ENCODE measurements around the gene COPS3.

COPS3 gene
- total RNA-seq = 62.6 to 68.4 reads per million in 2 donors

DNA sequence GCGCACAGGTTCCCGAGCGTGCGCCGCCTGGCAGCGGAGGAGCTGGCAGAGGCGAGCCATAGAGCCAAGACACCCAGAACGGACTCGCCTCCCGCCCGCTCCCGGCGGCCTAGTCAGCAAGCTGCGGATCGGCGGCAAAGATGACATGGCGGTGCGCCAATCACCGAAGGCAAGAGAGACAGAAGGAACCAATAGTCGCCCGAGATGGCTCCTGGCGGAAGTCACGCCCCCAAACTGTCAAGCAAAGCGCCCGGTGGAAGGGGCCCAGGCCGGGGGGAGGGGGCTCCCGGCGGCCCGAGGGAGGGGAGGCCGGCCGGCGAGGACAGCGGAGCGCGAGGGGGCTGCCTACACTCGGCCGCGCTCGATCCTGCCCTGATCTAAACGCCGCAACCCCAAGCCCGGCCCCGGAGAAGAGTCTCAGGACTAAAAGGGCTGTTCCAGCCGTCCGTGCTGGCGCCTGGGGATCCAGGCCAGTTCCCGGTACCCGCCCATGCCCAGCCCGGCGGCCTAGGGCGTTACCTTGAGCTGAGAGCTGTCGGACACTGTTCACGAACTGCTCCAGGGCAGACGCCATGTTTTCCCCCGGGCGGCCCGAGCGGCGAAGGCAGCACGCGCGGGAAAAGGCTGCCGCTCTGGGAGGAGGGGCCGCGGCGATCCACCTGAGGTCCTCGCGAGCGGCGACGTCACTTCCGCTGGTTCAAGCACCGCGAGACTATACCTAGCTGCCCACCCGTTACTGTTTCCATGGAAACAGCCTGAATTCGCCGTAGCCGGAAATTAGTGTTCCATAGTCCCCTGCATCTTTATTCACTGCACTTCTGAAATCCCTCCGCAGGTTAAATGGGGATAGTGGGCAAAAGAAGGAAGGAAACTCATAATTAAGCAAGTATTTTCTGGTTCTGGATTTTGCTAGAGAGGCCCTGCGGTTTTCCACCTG lies at the start of gene COPS3:
TSS of gene COPS3 (minus strand) at position 634 of the 937 bp plus-strand sequence. CDS start at position 574, 60 bp downstream.
- DNase-seq = peak; percentile 92

DNA sequence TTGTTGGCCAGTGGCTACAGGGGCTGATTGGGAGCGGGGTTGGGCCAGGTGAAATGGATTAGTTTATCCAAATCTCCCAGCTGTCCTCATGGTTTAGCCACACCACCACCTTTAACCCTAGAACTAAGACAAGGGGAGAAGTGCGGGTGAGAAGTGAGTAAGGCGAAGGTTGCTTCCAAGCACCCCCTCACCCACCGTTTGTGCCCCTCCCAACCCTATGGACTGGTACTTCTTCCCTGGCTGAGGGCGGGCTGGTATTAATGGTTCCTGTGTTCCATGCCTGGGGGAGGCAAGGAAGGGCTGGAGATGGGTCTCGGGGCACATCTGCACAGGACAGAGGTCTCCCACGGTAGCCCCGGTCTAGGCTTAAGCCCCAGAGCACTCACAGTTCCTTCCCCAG lies 47.2 kb upstream of the COPS3 start:
- DNase-seq = no peak

DNA sequence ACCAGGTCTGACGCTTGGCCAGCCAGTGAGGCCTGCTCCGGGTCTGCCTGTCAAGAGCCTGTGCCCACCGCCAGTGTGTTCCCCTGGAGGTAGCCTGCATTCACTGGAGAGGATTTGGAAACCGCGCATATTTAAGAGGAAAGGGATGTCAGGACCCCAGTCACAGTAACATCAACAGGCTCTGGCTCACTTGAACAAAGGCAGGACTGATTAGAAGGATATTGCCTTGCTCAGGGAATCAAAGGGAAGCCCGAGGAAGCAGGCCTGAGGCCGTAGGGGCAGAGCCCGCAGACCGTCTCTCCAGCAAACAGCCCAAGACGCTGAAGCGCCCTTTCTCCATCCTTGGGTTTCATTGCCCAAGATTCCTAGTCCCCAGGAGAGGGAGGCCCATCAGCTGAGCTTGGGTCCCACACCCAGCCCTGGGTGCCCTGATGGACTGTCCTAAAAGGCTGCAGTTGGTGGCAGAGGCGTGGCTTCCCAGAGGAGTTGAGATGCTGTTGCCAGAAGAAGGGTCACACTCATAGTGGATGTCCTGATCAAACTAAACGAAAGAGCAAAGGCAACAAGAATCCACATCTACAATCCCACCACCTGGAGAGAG lies 45.3 kb upstream of the COPS3 start:
- no peak for DNase-seq

GRCh38 chr17:17325816-17326215 lies 44.8 kb upstream of the COPS3 start:
- no peak for DNase-seq

DNA sequence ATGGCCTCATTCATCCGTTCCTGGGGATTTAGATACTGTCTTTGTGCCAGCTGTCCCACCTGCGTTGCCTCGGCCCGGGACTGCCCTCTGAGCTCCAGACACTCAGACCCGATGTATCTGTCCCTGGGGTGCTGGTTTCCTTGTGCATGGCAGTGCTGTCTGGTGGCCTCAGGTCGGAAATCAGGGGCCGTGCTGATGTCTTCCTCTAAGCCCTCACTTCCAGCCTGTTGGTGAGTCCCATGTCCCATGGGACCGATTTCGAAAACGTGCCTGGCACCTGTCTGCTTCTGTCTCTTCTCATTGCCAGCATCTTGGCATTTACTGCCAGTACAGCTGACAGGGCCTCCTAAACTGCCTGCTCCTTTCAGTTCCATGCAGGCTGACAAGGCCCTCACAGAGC lies 44.2 kb upstream of the COPS3 start:
- no peak for DNase-seq

DNA sequence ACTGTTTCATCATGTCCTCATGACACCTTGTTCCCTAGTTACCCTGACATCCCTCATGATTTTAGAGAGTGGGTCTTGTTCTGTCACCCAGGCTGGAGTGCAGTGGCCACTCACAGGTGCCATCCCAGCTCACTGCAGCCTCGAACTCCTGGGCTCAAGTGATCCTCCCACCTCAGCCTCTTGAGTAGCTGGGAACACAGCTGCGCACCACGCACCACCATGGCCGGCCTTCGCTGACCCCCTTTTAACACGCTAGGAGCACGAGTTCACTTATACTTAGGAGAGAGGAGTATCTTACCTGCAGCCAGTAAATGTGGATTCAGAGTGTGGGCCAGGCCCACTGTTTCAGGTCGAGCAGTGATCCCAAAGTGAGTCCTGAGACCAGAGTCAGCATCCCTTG lies 43.6 kb upstream of the COPS3 start:
- no peak for DNase-seq

DNA sequence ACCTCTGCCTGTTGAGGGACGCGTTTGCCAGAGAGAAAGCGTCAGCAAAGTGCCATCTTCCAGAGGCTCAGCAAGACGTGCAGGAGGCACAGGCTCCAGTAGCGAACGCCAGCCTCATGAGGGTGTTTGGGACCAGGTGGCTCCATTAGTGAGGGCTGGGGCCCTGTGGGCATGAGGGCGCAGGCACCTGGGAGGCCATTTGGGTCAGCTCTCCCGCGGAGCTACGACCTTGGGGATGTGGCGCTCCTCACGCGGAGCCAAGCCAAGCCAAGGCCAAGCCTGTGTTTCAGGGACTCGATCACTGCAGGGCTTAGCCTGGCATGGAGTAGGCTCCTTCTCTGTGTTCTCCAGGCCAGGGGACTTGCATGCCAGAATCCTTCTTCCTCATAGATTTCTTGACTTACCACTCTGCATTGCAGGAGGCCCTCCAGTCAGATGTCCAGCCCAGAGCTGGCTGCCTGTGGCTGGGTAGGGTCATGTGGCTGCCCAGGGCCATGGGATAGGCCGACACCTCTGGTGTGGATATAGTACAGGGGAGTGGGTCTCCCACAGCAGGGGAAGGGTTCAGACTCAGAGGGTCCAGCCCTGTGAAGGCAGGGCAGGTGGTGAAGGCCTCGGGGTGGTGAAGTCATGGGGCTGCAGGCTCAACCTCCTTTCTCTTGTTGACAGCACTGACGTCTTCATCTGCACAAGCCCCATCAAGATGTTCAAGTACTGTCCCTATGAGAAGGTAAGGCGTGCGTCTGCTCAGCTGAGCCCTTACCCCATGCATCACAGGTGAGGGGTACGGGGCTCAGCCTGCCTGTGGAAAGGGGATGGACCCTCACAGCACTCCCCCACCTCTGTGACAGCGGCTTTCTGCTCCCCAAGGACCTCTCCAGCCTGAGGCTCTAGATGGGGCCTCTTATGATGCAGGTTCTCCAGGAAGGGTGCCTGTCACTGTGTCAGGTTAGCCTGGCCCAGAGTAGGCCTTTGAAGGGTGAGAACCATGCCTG lies 41.8 kb upstream of the COPS3 start:
- DNase-seq = no peak

DNA sequence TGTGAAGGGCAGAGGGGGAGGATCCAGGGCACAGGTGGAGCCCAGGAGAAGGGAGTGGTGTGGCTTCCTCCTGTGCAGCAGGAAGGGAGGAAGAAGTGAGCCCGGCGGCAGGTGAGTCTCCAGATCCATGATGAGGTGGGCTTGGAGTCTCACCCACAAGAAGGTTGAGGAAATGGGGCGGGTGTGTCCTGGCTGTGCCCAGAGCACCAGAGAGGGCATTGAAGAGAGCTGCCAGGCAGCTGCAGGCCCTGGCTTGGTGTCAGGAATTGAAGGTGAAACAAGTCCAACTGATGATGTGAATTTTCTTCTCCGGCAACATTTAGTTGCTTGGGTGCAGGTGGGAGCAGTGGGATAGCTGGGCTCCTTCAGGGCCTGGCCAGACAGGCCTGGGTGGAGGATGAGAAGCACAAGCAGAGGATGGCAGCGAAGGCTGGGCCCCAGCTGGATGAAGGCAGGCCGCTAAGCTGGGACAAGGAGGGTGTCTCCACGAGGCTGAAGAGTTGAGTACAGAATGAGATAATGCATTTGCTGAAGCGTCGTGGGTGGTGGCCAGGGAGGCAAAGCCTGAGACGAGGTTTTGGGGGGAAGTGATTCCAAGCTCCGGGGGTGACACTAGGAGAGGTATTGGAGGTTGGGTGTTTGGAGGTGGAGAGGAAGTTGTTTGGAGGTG lies 40.4 kb upstream of the COPS3 start:
- no peak for DNase-seq

DNA sequence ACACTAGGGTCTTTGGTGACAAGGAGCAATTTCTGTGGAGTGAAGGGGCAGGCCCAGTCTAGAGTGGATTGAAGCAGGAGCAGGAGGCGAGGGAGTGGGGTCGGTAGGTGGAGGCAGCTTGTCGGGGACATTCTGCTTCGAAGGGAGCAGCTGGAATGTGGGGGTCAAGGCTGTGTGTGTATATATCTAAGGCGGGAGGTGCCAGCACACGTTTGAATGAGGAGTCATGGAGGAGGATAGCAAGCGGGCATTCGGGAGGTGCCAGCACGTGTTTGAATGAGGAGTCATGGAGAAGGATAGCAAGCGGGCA lies 39.8 kb upstream of the COPS3 start:
- no peak for DNase-seq

- DNase-seq = no peak
Measured at GRCh38 chr17:17320188-17320910, 39.3 kb upstream of the COPS3 start.

GRCh38 chr17:17315142-17315821 lies 34.2 kb upstream of the COPS3 start:
- DNase-seq = no peak

DNA sequence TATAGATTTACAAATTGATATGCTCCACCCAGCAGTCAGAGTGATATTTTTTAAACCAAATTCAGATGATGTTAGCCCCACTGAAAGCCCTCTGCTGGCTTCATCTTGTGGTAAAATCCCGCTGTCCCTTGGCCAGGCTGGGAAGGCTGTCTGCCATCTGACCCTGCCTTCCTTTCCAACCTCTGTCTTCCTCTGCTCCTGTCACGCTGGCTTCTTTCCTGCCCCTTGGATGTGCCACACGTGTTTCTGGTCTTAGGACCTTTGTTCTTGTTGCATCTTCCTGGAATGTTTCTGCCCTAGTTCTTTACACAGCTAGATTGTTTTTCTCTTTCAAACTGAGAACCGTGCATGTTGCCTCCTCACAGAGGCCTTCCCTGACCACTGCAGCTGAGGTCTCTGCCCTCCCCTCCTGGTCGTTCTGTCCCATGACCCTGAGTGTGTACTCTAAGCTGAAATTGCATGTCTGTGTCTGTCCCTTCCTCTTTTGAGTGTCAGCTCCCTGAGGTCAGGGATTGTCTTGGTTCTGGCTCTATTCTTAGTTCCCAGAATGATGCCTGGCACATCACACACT lies 33.5 kb upstream of the COPS3 start:
- no peak for DNase-seq

GRCh38 chr17:17313350-17313991 lies 32.4 kb upstream of the COPS3 start:
- no peak for DNase-seq

- no peak for DNase-seq
Measured at GRCh38 chr17:17309356-17309755, 28.3 kb upstream of the COPS3 start.

DNA sequence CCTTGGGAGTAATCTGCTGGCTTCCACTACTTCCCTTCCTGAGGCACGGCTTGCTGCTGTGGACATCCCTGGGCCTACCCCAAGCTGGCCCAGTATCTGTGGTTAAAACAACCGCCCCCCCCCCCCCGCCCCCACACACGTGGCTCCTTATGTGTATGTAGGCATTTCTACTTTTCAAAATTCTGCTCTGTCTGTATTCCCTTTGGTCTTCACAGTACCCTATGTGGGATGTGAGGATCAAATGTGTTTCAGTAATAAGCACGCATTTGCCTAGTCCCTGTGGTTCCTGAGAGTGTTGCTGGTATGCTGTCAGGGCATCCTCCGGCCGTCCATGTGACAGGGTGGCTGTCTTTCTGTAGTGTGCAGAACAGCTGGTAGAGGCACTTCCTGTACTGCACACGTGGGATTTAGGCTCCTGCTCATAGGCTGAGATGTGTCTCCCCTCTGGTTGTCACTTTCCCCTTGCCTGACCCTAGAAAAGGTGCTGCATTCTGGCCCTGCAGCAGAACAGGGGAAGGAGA lies 24.3 kb upstream of the COPS3 start:
- DNase-seq = no peak

- no peak for DNase-seq
Measured at GRCh38 chr17:17304521-17304985, 23.5 kb upstream of the COPS3 start.

GRCh38 chr17:17303847-17304490 lies 22.9 kb upstream of the COPS3 start:
- no peak for DNase-seq

GRCh38 chr17:17303010-17303846 lies 22.2 kb upstream of the COPS3 start, which contains the start of gene NT5M:
TSS of gene NT5M (plus strand) at chr17:17303373. CDS start at chr17:17303551, 178 bp downstream.
- DNase-seq = peak; percentile 52
